IgD-negative memory B cell (primary cell): ENCODE measurements around the gene ARHGAP8. TPM values are rescaled to one million over a fixed set of nuclear protein-coding genes. Genes with fewer than 3 reads are reported as not detected.
A peak's percentile ranks its signal among the peaks of the same experiment; 100 is the strongest.

ENCODE experiments used
- H3K27ac Mint-ChIP-seq, 3 donors: one replicate each; pipeline ENCODE4 v1.8.0; 2020 to 2022; ENCODE audit warnings: mild to moderate bottlenecking in 3 of 3, mixed read lengths in 3 of 3, moderate library complexity in 1 of 3
- H3K27me3 Mint-ChIP-seq: one replicate; pipeline ENCODE4 v1.8.0; 2021; ENCODE audit warnings: mixed read lengths
- H3K36me3 Mint-ChIP-seq: one replicate; pipeline ENCODE4 v1.8.0; 2020; ENCODE audit warnings: mild to moderate bottlenecking, mixed read lengths
- H3K4me1 Mint-ChIP-seq, 3 donors: one replicate each; pipeline ENCODE4 v1.8.0; 2020 to 2022; ENCODE audit warnings: mixed read lengths in 3 of 3, mild to moderate bottlenecking in 1 of 3
- H3K4me3 Mint-ChIP-seq, 4 donors: one replicate each; pipeline ENCODE4 v1.8.0; 2020 to 2022; ENCODE audit warnings: mild to moderate bottlenecking in 4 of 4, mixed read lengths in 4 of 4, moderate library complexity in 3 of 4
- H3K9me3 Mint-ChIP-seq, 3 donors: one replicate each; pipeline ENCODE4 v1.8.0; 2020 to 2021; ENCODE audit warnings: mixed read lengths in 3 of 3, mild to moderate bottlenecking in 1 of 3
- polyA plus RNA-seq: library from polyadenylated mRNA; unstranded; fragments of 300-500 nt; fragmentation: Illumina TruSeq; gene quantifications from one replicate; pipeline ENCODE4 v1.2.3, GENCODE V29; 2021

ARHGAP8 gene
- polyA plus RNA-seq, 1 donor from 2014 or later, result not detected

DNA sequence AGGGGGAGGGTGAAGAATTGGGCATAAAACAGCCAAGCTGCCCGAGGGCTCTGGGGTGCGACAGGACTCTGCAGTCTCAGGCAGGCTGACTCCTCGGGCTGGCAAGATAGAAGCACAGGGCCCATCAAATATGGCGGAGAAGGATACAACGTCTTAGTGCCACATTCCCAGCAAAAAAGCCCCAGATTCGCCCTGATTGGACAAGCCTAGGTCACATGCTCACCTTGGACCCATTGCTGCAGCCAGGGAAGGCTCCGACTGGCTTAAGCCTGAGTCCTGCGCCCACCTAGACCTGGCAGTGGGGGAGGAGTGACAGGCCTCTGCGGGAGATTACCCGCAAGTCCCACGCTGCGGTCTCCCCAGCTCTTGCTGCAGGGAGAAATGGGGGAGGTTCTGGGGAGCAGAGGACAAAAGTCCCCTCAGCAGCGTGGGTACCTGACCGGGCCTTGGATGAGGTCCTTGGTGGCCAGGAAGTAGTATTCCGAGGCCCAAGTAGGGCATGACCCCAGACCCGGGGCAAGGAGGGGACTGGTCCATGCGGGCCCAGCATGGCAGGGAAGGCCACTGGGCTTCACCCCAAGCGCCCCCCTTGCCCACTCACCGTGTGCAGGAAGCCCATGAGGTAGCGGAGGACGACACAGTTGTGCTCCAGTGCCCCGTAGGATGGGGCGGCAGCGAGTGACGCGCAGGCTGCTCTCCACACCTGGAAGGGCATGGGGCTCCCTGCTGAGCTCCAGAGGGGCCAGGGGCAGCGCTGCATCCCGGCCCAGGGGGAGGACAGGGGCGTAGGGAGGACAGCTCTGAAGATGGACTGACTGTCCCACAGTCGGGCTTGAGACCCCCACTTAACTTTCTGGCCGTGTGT is 113.0 kb downstream of the ARHGAP8 start:
- Mint-ChIP-seq H3K4me1 (no peaks in the 10 kb centered on the region), H3K9me3 (peaks cover 0 to 2% (median 0%) of the 10 kb centered on the region in 3 donors), H3K27ac (peak overlapping the region in 1 of 3 donors; percentile 87), H3K4me3 (no peak overlapping the region), H3K36me3 (peaks cover 2% of the 10 kb centered on the region), H3K27me3 (peaks cover 11% of the 10 kb centered on the region)

DNA sequence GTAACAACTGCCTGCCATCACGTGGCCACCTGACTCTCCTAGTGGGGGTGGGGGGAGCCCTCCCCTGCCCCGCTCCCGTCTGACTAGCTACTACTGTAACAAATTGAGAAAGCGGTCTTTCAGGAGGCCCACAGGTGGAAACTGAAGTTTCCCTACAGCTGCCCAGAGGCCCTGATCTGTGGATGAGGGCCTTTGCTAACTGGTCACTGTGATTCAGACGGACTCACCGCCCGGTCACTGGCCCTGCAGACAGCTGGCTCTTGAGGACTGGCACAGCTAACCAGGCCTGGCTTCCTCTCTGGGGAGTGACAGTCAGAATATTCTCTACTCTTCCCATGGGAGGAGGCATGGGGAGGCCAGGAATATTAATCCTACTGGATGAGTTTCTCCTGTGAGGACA is 116.8 kb downstream of the ARHGAP8 start:
- no peak overlapping the region for H3K4me3 Mint-ChIP-seq
- H3K27me3 Mint-ChIP-seq, result peaks cover 2% of the 10 kb centered on the region
- peaks cover 4 to 7% (median 5%) of the 10 kb centered on the region in 3 donors for H3K9me3 Mint-ChIP-seq
- H3K27ac Mint-ChIP-seq, result no peak overlapping the region
- H3K4me1 Mint-ChIP-seq, result no peaks in the 10 kb centered on the region
- no peaks in the 10 kb centered on the region for H3K36me3 Mint-ChIP-seq

DNA sequence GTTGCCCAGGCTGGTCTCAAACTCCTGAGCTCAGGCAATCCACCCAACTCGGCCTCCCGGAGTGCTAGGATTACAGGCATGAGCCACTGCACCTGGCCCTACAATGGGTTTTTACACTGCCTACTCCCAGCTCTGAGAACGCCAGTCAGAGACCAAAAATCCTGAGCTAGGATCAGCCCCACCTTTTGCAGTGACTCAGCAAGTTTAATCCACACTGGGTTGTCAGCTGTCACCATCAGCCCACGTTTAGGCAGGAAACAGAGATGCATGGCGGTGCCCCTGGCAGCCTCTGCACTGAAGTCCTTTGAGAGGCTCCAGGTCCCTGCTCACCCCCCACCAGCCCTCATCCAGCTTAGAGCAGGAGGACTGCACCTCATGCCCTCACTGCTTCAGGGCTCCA is 117.6 kb downstream of the ARHGAP8 start:
- Mint-ChIP-seq H3K9me3 (peaks cover 4 to 7% (median 5%) of the 10 kb centered on the region in 3 donors), H3K4me3 (no peak overlapping the region)

DNA sequence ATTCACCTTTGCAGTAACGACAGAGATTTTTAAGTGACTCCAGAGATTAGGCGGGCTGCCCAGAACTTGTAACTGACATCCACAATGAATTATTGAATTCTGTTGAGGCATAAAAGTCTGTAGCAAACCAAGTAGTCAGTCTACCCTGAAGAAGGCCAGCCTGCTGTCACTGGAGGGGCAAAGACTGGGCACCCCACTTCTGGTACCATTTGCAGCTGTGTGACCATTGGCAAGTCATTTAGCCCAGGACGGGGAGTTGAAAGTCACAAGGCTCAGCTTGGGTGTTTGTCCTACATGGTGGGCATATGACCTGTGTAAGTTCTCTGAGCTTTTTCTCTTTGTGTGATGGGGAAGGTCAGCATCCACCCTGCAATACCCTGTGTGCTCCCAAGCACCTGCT is 119.4 kb downstream of the ARHGAP8 start:
- Mint-ChIP-seq H3K4me3 (peak overlapping the region in 1 of 4 donors; percentile 27), H3K27ac (no peak overlapping the region), H3K27me3 (peaks cover 2% of the 10 kb centered on the region), H3K36me3 (no peaks in the 10 kb centered on the region), H3K9me3 (peaks cover 7 to 16% (median 11%) of the 10 kb centered on the region in 3 donors), H3K4me1 (no peaks in the 10 kb centered on the region)

More for the DNA sequence above, 117.6 kb downstream of the ARHGAP8 start:
- H3K36me3 Mint-ChIP-seq, result no peaks in the 10 kb centered on the region
- H3K27me3 Mint-ChIP-seq, result peaks cover 2% of the 10 kb centered on the region
- no peaks in the 10 kb centered on the region for H3K4me1 Mint-ChIP-seq
- no peak overlapping the region for H3K27ac Mint-ChIP-seq

DNA sequence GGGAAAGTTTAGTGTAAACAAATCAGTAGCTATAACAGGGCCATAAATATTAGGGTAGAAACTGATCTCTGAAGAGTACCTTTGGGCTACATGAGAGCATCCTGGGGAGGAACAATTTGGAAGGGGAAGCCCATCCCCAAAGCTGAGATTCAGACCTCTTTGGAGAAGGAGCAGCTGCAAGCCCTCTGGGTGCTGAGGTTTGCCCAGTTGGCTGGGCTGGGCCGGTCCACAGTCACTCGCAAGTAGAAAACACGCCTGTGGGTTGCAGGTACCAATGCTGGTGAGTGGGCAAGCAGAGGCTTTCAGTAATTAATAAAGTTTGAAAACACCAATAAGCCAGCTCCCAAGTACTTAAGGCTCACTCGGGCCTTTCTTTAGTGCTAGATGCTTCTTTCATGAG is 124.5 kb downstream of the ARHGAP8 start:
- H3K4me1 Mint-ChIP-seq, result no peaks in the 10 kb centered on the region
- H3K9me3 Mint-ChIP-seq, result peaks cover 4 to 15% (median 9%) of the 10 kb centered on the region in 3 donors
- no peak overlapping the region for H3K4me3 Mint-ChIP-seq

DNA sequence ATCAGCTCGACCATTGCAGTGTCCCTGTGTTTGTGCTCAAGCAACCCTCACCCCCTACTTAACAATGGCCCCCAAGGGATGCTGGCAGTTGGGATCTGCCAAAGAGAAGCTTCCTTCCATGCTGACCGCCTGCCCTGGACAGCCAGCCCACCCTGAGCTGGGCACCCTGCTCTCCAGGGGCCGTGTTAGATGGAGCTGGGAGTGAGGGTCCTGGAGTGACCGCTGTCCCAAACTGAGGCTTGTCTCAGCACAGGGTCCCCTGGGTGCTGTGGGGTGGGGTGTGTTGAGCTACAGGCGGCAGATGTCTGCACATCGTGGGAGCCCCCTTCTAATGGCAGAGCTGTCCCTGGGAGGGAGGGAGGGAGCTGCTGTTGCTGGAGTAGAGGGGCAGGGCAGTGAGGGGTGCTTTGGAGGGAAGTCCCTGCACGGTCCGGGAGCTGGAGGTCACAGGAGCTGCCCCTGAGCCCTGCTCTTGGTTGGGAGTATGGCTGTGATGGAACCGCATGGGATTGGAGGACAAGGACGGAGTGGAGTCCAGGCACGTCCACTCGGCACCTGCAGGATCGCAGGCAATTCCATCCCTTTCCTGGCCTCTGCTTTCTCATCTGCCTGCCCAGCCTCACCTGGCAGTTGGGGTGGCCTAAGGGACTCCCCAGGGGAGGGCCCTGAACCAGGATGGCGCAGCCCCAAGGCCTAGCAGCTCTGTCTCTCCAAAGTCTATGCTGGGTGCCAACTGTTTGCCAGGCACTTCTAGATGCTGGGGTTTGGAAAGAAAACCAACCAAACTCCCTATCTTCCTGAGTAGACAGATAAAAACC is 126.3 kb downstream of the ARHGAP8 start:
- H3K27ac Mint-ChIP-seq, result no peak overlapping the region
- H3K36me3 Mint-ChIP-seq, result no peaks in the 10 kb centered on the region
- no peaks in the 10 kb centered on the region for H3K4me1 Mint-ChIP-seq
- H3K27me3 Mint-ChIP-seq, result no peaks in the 10 kb centered on the region
- H3K9me3 Mint-ChIP-seq, result peaks cover 4 to 14% (median 9%) of the 10 kb centered on the region in 3 donors
- no peak overlapping the region for H3K4me3 Mint-ChIP-seq

More for the DNA sequence above, 124.5 kb downstream of the ARHGAP8 start:
- H3K27ac Mint-ChIP-seq, result no peak overlapping the region
- no peaks in the 10 kb centered on the region for H3K27me3 Mint-ChIP-seq
- H3K36me3 Mint-ChIP-seq, result no peaks in the 10 kb centered on the region

- no peaks in the 10 kb centered on the region for H3K4me1 Mint-ChIP-seq
- no peaks in the 10 kb centered on the region for H3K27me3 Mint-ChIP-seq
- no peaks in the 10 kb centered on the region for H3K36me3 Mint-ChIP-seq
- H3K4me3 Mint-ChIP-seq, result no peak overlapping the region
- H3K27ac Mint-ChIP-seq, result no peak overlapping the region
- H3K9me3 Mint-ChIP-seq, result peaks cover 4 to 14% (median 9%) of the 10 kb centered on the region in 3 donors
Observed at GRCh38 chr22:44879301-44879680, 126.9 kb downstream of the ARHGAP8 start.

GRCh38 chr22:44880610-44881290 is 128.4 kb downstream of the ARHGAP8 start:
- no peaks in the 10 kb centered on the region for H3K4me1 Mint-ChIP-seq
- H3K9me3 Mint-ChIP-seq, result peaks cover 4 to 12% (median 7%) of the 10 kb centered on the region in 3 donors
- no peak overlapping the region for H3K27ac Mint-ChIP-seq
- H3K36me3 Mint-ChIP-seq, result no peaks in the 10 kb centered on the region
- no peak overlapping the region for H3K4me3 Mint-ChIP-seq
- H3K27me3 Mint-ChIP-seq, result no peaks in the 10 kb centered on the region

GRCh38 chr22:44881624-44882023 is 129.2 kb downstream of the ARHGAP8 start:
- Mint-ChIP-seq H3K4me1 (no peaks in the 10 kb centered on the region), H3K4me3 (no peak overlapping the region), H3K27me3 (no peaks in the 10 kb centered on the region), H3K36me3 (no peaks in the 10 kb centered on the region), H3K9me3 (peaks cover 2 to 7% (median 4%) of the 10 kb centered on the region in 3 donors), H3K27ac (no peak overlapping the region)

DNA sequence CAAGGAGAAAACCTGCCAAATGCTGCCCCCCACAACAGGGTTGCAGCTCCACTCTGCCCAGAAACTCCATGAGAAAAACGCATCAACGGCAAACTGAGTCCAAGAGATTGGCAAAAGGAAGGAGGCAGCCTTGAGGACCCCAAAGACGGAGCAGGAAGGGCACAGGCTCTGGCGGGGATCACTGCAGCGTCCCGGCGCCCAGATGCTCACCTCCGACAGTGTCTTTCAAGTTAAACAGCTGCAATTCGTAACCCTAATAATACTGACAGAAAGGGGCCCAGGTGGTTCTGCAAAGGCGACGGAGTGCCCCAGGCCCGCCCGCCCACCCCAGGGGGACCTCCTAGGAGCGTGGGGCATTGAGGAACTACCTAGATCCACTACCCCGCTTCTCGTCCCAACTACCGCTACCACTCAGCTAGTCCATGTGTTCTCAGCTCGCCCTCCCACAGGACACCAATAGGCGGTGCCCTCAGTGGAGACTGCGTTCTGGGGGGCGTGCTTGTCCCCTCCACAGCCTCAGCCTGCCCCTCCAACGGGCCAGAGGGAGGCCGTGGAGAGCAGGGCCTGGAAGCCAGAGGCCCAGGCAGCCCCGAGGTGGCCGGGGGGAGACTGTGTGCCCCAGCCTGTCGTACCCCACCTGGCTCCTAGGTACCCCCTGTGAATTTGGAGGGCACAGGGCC is 130.0 kb downstream of the ARHGAP8 start:
- no peaks in the 10 kb centered on the region for H3K27me3 Mint-ChIP-seq
- H3K36me3 Mint-ChIP-seq, result no peaks in the 10 kb centered on the region
- H3K27ac Mint-ChIP-seq, result no peak overlapping the region
- no peak overlapping the region for H3K4me3 Mint-ChIP-seq
- no peaks in the 10 kb centered on the region for H3K4me1 Mint-ChIP-seq
- no peaks in the 10 kb centered on the region for H3K9me3 Mint-ChIP-seq

GRCh38 chr22:44883011-44883421 is 130.6 kb downstream of the ARHGAP8 start:
- H3K27ac Mint-ChIP-seq, result no peak overlapping the region
- no peaks in the 10 kb centered on the region for H3K27me3 Mint-ChIP-seq
- no peaks in the 10 kb centered on the region for H3K9me3 Mint-ChIP-seq
- no peaks in the 10 kb centered on the region for H3K36me3 Mint-ChIP-seq
- no peak overlapping the region for H3K4me3 Mint-ChIP-seq
- no peaks in the 10 kb centered on the region for H3K4me1 Mint-ChIP-seq

DNA sequence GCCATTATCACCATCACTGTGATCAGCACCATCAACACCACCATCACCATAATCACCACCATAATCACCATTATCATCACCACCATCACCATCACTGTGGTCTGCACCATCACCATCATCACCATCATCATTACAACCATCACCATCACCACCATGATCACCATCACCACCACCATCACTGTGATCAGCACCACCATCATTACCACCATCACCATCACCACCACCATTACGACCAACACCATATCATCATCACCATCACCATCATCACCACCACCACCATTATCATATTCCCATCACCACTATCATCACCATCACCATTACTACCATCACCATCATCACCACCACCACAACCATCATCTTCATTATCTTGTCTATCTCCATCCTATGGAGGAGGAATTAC is 132.2 kb downstream of the ARHGAP8 start:
- Mint-ChIP-seq H3K27ac (no peak overlapping the region), H3K27me3 (no peaks in the 10 kb centered on the region), H3K4me3 (no peak overlapping the region), H3K4me1 (no peaks in the 10 kb centered on the region), H3K36me3 (no peaks in the 10 kb centered on the region), H3K9me3 (no peaks in the 10 kb centered on the region)

DNA sequence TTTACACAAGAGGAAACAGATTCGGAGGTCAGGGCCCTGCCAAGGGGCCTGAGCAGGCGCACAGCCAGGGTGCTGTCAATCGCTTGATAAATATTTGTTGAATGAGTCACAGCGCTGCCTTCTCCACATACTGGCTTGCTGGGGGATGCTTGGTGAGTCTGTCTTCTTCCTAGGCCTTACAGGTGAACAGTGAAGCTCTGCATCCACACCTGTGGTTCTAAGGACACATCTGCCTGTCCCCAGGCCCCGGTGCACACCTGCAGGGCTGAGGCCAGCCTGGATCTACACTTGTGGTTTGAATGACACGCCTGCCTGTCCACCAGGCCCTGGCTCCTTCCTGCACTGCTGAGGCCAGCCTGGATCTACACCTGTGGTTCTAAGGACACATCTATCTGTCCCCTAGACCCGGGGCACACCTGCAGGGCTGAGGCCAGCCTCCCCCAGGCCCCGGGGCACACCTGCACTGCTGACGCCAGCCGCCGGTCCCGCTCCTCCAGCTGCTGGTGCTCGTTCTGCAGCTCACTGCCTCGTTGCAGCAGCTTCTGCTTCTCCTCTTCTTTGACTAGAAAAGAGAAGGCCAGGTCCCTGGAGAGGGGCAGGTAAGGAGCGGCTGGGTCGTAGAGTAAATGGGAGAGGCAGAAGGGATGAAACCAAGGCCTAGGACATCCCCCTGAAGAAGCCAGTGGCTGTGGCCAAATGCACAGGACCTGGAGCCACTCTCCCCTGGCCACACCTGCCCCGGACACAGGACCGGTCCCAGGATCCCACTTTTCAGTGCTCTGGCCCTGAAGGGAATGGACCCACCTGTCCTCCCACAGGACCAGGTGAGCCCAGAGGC is 132.8 kb downstream of the ARHGAP8 start:
- Mint-ChIP-seq H3K27ac (no peak overlapping the region), H3K9me3 (no peaks in the 10 kb centered on the region), H3K4me3 (no peak overlapping the region), H3K27me3 (no peaks in the 10 kb centered on the region), H3K4me1 (no peaks in the 10 kb centered on the region), H3K36me3 (no peaks in the 10 kb centered on the region)
